DOHH2 (cell line): ENCODE data around the gene PPP6R3.

Experiments used
- H3F3A ChIP-seq: fragments of 200-600 bp; sonication (generic), shearing (Covaris generic); 2 replicates; pipeline ENCODE4 v1.6.0; 2016; ENCODE audit warnings: antibody characterized with exemption, mild to moderate bottlenecking; ENCODE audit not compliant: control insufficient read depth, insufficient read depth
- H3K27ac ChIP-seq: fragments of 200-600 bp; sonication (generic); 2 replicates; pipeline ENCODE4 v1.5.1; 2014; ENCODE audit warnings: low read depth, mild to moderate bottlenecking, low read length, moderate library complexity
- H3K27me3 ChIP-seq: fragments of 200-600 bp; sonication (generic); 2 replicates; pipeline ENCODE4 v1.6.1; 2014; ENCODE audit warnings: mild to moderate bottlenecking, low read length, mixed read lengths; ENCODE audit not compliant: control insufficient read depth
- H3K36me3 ChIP-seq: fragments of 200-600 bp; sonication (generic); 2 replicates; pipeline ENCODE4 v1.6.1; 2014; ENCODE audit warnings: mild to moderate bottlenecking, low read length, moderate library complexity, mixed read lengths; ENCODE audit not compliant: control insufficient read depth
- H3K4me1 ChIP-seq: fragments of 200-600 bp; sonication (generic); 2 replicates; pipeline ENCODE4 v1.6.1; 2014; ENCODE audit warnings: mild to moderate bottlenecking, low read length, mixed read lengths; ENCODE audit not compliant: control insufficient read depth
- H3K4me2 ChIP-seq: fragments of 200-600 bp; sonication (generic); 2 replicates; pipeline ENCODE4 v1.6.0; 2014; ENCODE audit warnings: mild to moderate bottlenecking, low read length, moderate library complexity
- H3K4me3 ChIP-seq: fragments of 200-600 bp; sonication (generic); 2 replicates; pipeline ENCODE4 v1.5.1; 2014; ENCODE audit warnings: mild to moderate bottlenecking, low read length, mixed read lengths
- H3K79me2 ChIP-seq: fragments of 200-600 bp; sonication (generic); 2 replicates; pipeline ENCODE4 v1.6.1; 2014; ENCODE audit warnings: mild to moderate bottlenecking, low read length, mixed read lengths; ENCODE audit not compliant: control insufficient read depth
- H3K9me2 ChIP-seq: fragments of 200-600 bp; sonication (generic); replicated peaks from 2 replicates; pipeline ENCODE4 v1.6.1; 2014; ENCODE audit warnings: mild to moderate bottlenecking, low read length, mixed read lengths; ENCODE audit not compliant: control insufficient read depth
- H3K9me3 ChIP-seq: fragments of 200-600 bp; sonication (generic); 2 replicates; pipeline ENCODE4 v1.6.1; 2014; ENCODE audit warnings: antibody characterized with exemption, low read length, mixed read lengths; ENCODE audit not compliant: control insufficient read depth, insufficient read depth
- H4K20me1 ChIP-seq: fragments of 200-600 bp; sonication (generic); 2 replicates; pipeline ENCODE4 v1.6.0; 2014; ENCODE audit warnings: low read depth, mild to moderate bottlenecking, antibody characterized with exemption, low read length, moderate library complexity; ENCODE audit not compliant: control insufficient read depth, insufficient read depth
- CTCF ChIP-seq: fragments of 200-600 bp; sonication (generic); IDR thresholded peaks from one replicate; pipeline ENCODE4 v1.5.1; 2014; ENCODE audit warnings: antibody characterized with exemption, mild to moderate bottlenecking, low read depth, low read length; ENCODE audit not compliant: poor library complexity, severe bottlenecking
- EZH2phosphoT487 ChIP-seq: fragments of 200-600 bp; sonication (generic); IDR thresholded peaks from 2 replicates; pipeline ENCODE4 v1.6.1; 2017; ENCODE audit warnings: borderline replicate concordance, mild to moderate bottlenecking, antibody characterized with exemption, low read length, moderate library complexity, mixed read lengths

The PPP6R3 gene

DNA sequence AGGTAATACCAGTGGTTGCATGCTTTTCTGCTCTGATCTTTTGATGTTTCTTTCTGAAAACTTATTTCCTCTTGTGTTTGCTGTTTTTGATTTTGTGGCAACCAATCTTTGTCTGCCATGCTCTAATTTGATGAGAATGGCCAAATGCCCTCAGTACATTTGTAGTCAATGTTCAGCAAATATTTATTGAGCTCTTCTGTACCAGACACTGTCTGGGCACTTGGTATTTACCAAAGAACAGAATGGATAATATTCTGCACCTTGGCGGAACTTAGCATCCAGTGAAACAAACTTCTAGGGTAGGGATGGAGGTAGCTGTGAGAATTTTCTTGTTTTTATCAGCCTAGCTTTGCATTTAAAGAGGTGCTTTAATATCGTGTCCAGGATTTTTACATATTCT, 19.6 kb downstream of the PPP6R3 start:
- no peaks in the 10 kb centered on the region for H3F3A ChIP-seq
- TF ChIP-seq EZH2phosphoT487 (no peak), CTCF (no peak)
- H3K27ac ChIP-seq, result no peak overlapping the region
- peaks cover 25% of the 10 kb centered on the region for H3K36me3 ChIP-seq
- H3K4me3 ChIP-seq, result no peak overlapping the region
- H3K4me2 ChIP-seq, result no peak overlapping the region
- no peaks in the 10 kb centered on the region for H3K27me3 ChIP-seq
- no peaks in the 10 kb centered on the region for H3K9me2 ChIP-seq
- H4K20me1 ChIP-seq, result peaks cover 25% of the 10 kb centered on the region; the same call in 1 of the 2 replicates
- H3K9me3 ChIP-seq, result no peaks in the 10 kb centered on the region
- no peaks in the 10 kb centered on the region for H3K4me1 ChIP-seq
- peaks cover 96% of the 10 kb centered on the region for H3K79me2 ChIP-seq

DNA sequence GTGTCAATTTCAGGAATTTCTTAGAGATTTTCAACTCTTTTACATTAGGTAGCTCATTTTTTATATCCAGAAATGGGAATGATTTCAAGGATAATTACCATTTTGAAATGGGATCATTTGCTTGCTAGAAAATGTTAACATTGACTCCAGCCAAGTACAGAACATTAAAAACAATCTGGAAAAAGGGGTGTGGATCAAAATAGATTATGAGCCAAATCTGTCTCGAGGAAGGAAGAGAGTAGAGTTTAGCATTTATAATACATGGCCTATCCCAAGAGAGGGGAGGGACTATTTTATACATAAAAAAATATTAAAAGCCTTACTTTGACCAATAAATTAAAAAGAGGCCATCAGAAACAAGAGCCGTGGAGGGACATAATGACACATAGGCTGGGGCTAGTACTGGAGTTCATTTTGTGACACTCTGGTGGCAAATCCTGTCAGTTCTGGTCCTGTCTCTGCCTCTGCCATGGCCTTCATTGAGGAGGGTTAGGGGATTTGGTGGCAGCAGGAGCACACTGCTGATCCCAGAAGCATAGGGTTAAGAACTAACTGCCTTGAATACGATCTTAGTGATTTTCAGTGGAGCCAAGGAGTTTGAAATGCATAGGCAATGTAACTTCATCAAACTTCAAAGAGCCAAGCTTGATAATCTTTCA, 20.4 kb downstream of the PPP6R3 start:
- peaks cover 25% of the 10 kb centered on the region; the same call in 1 of the 2 replicates for H4K20me1 ChIP-seq
- H3K4me2 ChIP-seq, result no peak overlapping the region
- no peak for TF ChIP-seq CTCF
- TF ChIP-seq EZH2phosphoT487, result no peak

GRCh38 chr11:68481579-68482240, 21.2 kb downstream of the PPP6R3 start:
- H3K4me1 ChIP-seq, result peaks cover 8% of the 10 kb centered on the region
- peaks cover 100% of the 10 kb centered on the region for H3K79me2 ChIP-seq
- no peak overlapping the region for H3K4me3 ChIP-seq
- peaks cover 25% of the 10 kb centered on the region for H3K36me3 ChIP-seq
- H3K4me2 ChIP-seq, result no peak overlapping the region
- peaks cover 27% of the 10 kb centered on the region; the same call in 1 of the 2 replicates for H4K20me1 ChIP-seq
- H3K9me3 ChIP-seq, result no peaks in the 10 kb centered on the region
- no peaks in the 10 kb centered on the region for H3K9me2 ChIP-seq
- H3K27me3 ChIP-seq, result no peaks in the 10 kb centered on the region
- TF ChIP-seq EZH2phosphoT487 (no peak), CTCF (no peak)
- no peak overlapping the region for H3K27ac ChIP-seq
- peaks cover 2% of the 10 kb centered on the region; the same call in 1 of the 2 replicates for H3F3A ChIP-seq

More for the DNA sequence above, 20.4 kb downstream of the PPP6R3 start:
- no peak overlapping the region for H3K27ac ChIP-seq
- peaks cover 99% of the 10 kb centered on the region for H3K79me2 ChIP-seq
- H3F3A ChIP-seq, result no peaks in the 10 kb centered on the region
- no peaks in the 10 kb centered on the region for H3K9me3 ChIP-seq
- no peaks in the 10 kb centered on the region for H3K9me2 ChIP-seq
- H3K4me1 ChIP-seq, result peaks cover 5% of the 10 kb centered on the region
- H3K27me3 ChIP-seq, result no peaks in the 10 kb centered on the region
- H3K36me3 ChIP-seq, result peaks cover 25% of the 10 kb centered on the region
- H3K4me3 ChIP-seq, result no peak overlapping the region
